HG03439 (cell line): ENCODE measurements around the gene RIMS4.

Experiments used
- ATAC-seq: cut with Tn5 transposase; IDR thresholded peaks from one replicate; pipeline ENCODE4 v1.9.1; 2021; ENCODE audit warnings: mild to moderate bottlenecking, moderate library complexity; ENCODE audit not compliant: unreplicated experiment

Gene RIMS4

DNA sequence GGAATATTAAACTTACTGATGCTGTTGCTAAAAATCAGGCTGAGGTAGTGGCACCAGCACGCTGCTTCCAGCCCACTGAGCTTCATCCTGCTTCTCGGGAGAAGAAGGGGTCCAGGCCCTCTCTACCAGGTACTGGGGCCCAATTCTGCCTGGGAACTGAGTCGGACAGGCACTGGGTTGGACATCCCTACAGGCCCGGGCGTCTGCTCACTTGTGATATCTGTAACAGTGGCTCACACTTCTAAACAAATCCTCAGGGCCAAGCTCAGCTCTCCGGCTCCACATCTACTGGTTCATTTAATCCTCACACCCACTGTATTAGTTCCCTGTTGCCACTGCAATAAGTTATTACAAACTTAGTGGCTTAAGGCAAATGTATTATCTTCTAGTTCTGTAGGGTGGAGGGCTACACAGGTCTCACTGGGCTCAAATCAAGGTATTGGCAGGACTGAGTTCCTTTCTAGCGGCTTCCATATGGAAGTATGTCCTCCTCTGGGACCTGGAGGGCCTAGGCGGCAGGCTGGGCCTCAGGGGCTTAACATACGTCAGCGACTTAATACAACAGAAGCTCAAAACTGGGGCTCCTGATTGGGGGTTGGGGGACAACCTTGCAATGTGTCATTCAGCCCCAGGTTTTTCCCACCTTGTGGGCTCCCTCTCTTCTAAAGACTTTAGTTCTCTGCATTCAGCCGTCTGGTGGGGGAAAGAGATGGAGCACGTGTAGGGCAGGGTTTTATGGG is 66.3 kb downstream of the RIMS4 start:
- ATAC-seq: no peak

DNA sequence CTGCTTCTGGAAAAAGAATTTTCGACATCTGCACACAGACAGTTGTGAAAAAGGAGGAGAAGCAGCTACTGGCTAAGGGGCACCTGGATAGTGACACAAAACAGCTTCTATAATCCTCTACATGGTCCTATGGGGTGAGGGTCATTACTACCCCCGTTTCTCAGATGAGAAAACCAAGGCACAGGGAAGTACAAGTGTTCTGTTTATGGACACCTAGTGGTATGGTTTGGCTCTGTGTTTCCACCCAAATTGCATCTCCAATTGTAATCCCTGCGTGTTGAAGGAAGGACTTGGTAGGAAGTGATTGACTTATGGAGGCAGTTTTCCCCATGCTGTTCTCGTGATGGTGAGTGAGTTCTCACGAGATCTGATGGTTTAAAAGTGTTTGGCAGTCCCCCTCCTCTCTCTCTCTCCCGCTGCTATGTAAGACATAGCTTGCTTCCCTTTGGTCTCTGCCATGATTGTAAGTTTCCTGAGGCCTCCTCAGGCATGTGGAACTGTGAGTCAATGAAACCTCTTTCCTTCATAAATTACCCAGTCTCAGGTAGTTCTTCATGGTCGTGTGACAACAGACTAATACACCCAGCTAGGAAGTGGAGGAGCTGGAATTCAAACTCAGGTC is 67.2 kb downstream of the RIMS4 start:
- no peak for ATAC-seq

DNA sequence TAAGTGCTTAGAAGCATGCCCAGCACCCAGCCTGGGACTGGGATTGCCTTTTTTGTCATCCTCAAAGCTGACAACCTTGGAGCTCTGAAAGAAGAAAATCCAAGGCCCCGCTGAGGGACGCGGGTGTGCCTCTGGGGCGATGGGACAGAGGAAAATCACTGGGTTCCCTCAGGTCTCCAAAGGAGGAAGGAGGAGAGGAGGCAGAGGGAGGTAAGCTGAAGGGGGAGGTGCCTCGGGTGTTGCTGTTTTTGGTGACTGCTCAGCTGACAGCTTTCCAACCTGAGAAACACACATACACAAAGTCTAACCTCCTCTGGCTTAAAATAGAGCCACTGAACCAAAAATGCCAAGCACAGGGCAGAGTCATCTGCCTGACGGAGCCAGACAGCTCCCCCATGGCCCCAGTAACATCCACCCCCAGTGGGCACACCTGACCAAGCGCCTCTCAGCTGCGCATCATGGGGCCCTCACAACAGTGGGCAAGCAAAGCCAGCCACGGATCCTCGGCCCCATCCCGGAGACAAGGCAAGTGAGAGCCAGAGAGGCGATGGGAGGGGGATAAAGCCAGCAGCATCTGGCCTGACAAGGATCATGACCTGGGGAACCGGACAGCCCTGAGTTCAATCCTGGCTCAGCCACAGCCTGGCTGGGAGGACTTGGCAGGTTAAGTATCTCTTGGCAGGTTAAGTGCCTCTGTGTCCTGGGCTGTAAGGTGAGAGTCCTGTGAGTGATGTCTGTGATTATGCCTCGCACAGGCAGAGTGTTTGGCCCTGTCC is 67.9 kb downstream of the RIMS4 start:
- no peak for ATAC-seq

DNA sequence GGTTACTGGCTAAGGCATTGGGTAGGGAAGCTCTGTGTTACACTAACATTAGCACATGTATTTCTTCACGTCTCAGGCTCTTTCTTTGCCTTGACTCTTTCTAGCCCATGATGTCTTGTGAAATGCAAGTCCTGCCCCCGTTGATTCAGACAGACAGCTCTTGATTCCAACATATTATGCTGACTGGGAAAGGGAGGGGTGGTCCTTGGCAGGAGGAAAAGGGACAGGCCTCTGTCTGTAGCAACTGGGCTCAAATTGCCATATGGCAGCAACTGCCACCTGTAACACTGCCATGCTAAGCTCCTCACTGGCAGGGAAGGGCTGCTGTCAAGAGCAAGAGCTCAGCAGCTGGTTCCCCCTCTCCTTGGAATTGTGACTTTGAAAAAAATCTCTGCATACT is 70.4 kb downstream of the RIMS4 start:
- ATAC-seq: no peak

DNA sequence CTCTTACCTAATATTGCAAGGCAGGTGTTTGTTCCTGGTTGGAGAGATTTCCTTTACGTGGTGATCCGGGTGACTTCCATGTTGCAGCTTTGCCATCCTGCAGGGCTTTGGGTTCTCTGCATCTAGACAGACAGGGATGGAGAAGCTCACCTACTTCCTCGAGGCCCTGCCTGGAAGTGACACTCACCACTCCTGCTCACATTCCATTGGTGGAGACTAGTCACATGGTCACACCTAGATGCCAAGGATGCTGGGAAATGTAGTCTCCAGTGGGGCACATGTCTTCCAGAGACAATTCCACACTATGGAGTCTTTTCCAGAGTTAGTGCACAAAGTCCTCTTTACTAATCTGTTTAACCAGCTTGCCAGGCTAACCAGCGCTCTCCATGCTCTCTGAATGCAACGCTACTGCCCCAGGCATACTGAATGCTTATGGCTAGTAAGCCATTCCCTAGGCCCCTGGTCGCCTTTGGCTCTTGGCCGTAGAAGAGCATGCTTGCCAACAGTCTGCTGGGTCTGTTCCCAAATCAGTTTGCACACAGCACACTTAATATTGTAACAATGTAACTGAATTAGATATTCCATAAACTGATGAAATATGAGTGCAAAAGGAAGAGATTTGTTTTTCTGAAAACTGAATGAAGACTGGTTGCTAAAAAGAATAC is 71.4 kb downstream of the RIMS4 start:
- ATAC-seq: no peak

DNA sequence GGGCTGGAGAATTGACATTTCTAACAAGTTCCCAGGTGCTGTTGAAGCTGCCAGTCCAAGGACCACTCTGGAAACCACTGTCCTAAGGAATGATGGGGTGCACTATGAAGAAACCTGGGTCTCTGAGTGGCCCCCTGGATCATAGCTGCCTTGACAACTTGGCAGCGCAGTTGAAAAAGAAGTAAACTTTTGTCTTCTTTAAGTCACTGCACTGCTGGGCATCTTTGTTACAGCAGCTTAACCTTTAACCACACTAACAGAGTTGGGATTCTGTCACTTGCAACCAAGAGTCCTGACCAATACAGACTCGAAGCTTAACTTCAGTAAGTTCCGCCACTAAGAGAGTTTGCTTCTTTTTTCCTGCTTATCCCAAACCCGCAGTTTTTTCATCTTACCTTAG is 73.2 kb downstream of the RIMS4 start:
- no peak for ATAC-seq

DNA sequence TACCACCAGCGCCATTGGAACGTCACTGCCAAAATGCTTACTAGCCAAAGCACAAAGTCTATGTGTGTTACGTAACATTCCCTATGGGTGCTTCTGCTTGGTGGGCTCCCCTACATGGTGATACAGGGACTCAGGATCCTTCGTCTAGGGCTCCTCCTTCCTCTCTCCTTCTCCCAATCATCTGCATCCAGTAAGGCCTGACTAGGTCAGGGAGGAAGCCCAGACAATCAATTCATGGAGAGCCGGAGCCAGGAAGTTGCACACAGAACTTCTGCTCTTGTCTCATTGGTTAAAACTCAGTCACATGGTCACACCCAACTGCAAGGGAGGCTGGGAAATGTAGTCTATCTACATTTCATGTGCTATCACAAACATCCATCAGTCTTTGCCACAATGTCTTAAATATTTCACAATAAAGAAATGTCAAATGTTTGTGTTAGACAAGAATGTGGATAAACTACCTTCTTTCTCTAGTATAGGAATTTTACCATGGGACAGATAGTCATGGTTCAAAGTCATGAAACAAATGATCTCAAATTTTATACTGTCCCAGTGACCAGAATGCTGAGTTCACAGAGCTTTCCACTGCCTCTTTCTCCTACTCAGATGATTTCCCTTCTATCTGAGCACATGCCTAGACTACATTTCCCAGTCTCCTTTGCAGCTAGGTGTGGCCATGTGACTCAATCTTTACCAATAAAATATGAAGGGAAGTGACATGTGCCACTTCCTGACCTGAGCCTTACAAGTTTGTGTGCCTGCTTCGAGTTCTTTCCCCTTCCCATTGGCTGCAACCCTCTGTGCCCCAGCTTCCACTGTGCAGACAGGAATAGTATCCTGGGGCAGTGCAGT is 74.0 kb downstream of the RIMS4 start:
- no peak for ATAC-seq

DNA sequence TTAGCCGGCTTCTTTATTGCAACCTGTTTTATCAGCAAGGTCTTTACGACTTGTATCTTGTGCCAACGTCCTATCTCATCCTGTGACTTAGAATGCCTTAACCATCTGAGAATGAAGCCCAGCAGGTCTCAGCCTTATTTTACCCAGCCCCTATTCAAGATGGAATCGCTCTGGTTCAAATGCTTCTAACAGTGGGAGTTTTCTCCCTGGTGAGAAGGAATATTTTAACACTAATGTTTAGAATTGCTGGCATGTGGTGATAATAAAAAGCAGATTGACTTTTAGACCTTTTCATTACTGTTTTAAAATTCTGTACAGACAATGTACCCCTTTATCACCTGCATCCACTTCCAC is 74.6 kb downstream of the RIMS4 start:
- ATAC-seq: no peak

DNA sequence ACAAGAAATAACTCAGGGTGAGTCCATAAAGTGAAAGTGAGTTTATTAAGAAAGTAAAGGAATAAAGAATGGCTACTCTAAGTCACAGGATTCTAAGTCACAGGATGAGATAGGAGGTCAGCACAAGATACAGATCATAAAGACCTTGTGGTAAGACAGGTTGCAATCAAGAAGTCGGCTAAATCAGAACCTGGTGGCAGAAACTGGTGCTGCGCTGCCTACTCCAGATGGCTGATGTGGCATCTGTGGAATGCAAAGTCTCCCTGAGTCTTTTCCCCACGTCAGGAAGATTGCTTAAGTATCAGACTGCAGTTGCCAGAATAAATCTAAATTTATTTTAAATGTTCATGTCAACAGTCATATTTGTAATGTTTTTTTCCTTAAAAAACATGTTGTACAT is 75.4 kb downstream of the RIMS4 start:
- no peak for ATAC-seq

DNA sequence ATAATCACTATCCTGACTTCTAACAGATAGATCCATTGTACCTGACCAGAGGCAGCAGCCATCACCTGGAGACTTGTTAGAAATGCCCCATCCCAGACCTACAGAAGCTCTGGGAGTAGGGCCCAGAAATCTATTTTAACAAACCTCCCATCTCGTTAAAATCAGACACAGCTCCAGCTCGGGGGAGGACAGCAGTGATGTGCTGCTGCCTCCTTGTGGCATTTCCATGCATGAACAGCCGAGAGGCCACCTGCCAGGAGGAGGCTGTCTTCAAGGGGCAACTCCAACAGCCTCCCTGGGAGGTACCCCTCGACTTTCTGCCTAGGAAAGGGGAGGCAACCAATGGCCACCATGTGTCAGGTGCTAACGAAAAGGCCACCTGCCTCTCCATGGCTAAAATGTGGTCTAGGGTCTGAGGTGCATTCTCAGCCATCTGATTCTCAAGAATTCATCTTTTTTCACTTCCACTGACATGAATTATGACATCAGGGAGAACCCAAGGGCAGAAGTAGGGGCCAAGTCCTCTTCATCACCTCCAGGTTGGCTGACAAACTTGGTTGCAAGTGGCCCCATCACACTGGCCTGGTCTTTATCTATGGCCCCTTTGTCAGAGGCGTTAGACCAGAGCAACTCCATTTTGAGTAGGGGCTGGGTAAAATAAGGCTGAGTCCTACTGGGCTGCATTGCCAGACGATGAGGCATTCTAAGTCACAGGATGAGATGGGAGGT is 76.8 kb downstream of the RIMS4 start:
- ATAC-seq: no peak

DNA sequence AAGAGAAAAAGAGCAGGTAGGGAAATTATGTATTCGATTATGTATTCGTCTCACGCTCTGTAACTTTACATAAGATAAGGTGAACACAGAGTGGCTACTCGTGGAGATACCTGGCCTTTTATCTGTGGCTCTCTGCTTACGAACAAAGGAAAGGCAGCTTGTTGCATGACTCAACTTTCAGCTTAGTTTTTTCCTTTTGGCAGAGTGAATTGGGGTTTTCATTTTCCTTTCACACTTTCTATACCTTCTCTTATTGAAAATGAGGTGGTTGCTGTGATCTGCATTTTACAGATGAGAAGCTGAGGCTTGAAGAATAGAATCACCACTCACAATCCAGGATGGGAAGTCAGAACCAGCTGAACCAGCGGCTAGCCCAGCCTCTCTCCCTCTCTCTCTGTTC is 78.0 kb downstream of the RIMS4 start:
- ATAC-seq: no peak

DNA sequence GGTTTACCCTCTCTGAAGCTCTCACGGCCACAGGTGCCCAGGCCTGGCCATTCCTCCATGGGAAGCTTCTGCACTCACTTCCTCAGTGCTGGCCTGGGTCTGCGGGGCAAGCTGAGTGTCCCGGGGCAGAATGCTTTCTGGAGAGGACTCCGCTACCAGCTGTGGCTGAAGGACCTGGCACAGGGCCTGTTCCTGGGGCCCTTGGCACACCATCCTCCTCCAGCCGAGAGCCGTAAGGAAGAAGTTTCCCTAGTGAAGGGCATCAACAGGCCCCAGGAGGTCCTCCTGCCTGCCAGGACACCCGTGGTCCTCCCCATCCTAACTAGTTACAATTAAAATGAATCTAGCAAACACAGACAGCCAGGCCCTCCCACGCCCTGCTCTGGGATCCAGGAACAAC is 78.7 kb downstream of the RIMS4 start:
- no peak for ATAC-seq

DNA sequence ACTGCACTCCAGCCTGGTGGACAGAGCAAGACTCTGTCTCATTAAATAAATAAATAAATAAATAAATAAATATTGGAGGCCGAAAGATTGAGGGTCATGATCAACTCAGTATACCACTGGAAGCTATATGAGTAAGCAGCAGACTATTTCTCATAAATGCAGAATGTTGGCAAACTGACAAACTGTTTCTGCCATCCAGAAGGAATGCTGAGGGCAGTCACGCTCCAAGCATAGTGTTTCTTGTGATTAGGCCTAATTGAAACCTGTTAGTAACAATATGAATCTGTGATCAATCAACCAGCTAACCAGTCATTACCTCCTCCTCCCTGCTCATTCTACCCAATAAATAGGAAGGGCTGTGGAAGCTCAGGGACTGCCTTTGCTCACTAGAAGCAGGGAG is 79.9 kb downstream of the RIMS4 start:
- no peak for ATAC-seq

DNA sequence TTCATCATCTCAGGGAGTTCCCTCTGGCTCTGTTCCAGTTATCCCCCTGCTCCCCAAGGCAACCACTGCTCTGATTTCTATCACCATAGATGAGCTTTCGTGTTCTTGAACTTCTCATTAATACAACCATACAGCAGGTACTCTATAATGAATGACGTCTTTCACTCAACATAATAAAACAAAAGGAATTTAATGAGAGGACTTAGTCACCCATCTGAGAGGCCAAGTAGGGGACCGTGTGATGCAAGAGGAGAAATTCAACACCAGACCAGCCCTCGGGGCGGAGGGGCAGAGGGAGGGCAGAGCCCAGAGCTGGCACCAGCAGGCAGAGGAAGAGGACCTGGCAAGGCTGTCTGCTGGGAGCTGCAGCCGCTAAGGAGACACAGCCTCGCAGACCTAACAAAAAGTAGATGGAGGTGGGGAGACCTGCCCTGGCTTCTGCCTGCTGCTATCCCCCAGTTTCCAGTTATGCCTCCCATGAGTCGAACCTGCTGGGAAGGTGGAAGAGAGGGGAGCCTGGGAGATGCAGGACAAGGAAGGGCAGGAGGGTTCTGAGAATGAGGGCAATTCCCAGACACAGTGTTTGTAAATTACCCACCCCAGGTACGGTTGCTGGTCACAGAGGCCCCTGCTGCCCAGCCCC is 81.4 kb downstream of the RIMS4 start:
- ATAC-seq: no peak

DNA sequence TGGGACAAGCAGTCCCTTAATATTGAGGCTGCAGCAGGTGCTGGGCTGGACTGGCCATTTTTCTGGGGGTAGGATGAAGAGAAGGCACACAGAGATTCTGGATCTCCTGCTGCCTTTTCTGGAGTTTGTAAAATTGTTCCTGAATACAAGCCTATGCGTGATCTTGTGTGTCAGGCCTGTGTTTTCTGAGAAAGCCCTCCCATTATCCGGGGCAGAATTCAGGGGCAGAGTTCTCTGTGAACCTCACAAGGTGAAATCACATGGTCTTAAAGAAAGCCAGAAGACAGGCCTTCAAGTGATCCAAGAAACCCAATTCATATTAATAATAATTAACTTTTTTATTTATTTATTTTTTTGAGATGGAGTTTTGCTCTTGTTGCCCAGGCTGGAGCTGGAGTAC is 82.7 kb downstream of the RIMS4 start:
- ATAC-seq: no peak

DNA sequence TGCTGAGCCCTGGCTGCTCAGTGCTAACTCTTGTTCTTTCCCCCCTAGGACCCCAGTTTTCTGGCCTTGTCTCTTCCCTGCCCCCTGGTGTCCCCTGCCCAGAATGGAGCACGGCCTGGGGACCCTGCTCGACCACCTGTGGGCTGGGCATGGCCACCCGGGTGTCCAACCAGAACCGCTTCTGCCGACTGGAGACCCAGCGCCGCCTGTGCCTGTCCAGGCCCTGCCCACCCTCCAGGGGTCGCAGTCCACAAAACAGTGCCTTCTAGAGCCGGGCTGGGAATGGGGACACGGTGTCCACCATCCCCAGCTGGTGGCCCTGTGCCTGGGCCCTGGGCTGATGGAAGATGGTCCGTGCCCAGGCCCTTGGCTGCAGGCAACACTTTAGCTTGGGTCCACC is 83.3 kb downstream of the RIMS4 start:
- no peak for ATAC-seq

DNA sequence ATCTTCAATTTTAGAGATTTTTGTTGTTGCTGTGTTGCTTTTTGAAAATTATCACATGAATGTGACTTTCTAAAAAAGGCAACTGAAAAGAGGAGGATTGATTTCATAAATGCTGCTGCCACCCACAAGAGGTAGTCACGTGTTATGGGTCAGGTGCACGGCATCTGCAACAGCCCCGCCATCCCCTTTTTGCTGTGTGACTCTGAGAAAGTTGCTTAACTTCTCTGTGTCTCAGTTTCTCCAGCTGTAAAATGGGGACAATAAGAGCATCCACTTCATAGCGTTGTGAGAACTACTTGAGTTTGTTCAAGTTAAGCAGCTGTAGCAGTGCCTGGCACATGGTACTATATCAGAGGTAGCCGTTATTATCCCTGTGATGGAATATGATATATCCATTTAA is 84.5 kb downstream of the RIMS4 start:
- no peak for ATAC-seq

DNA sequence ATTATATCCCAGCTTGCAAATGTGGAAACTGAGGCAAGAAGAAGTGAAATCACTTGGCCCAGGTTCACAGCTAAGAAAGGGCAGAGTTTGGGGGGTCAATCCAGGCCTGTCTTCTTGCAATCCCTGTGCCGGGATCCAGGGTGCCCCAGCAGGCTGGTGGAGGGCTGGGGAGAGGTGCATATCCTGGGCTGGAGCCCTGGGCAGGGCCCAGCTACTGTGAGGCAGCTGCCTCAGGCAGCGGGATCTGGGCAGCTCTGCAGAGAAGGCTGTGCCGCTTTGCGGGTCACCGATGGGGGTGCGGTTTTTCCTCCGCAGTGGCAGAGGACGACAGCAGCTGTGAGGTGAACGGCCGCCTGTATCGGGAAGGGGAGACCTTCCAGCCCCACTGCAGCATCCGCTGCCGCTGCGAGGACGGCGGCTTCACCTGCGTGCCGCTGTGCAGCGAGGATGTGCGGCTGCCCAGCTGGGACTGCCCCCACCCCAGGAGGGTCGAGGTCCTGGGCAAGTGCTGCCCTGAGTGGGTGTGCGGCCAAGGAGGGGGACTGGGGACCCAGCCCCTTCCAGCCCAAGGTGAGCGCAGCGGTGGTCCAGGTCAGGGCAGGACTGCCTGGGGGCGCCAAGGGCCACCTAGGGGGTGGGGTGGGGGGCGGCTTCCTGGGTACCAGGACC is 85.8 kb downstream of the RIMS4 start:
- ATAC-seq: no peak

DNA sequence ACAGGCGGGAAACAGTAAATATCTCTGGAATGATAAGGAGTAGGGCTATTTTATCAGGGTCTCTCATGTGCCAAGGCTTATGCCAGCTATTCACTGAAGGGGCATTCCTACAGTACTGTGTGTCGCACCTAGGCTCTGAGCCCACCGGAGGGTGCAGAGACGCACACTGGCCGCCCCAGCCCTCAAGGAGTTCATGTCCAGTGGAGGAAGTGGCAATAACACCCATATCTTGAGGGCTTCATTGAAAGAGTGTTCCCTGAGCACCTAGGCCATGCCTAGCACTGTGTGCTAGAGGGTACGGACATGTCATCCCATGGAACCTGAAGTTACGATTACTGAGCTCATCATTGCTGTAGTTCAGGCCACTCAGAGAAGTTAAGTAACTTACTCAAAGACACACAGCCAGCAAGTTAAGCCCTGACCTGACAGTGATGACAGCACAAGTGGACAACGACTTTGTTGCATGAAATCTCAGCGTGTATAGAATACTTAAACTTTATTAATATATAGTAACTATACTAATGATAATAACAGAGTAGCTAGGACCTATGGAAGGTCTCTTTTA is 86.5 kb downstream of the RIMS4 start:
- no peak for ATAC-seq
